GM19372 (cell line): ENCODE measurements around the gene GNPTAB.
"Not testable (repeated sequence)": the region's sequence is repeated elsewhere in the genome, so short reads cannot be mapped to it uniquely, and the experiment has no call there.

Experiments
- ATAC-seq: cut with Tn5 transposase; IDR thresholded peaks from one replicate; pipeline ENCODE4 v1.9.1; 2021; ENCODE audit warnings: mild to moderate bottlenecking, low read depth, moderate library complexity; ENCODE audit not compliant: unreplicated experiment

The GNPTAB gene

GRCh38 chr12:101740980-101741379, 89.8 kb downstream of the GNPTAB start:
- no peak for ATAC-seq

GRCh38 chr12:101740566-101740965, 90.2 kb downstream of the GNPTAB start:
- no peak for ATAC-seq

GRCh38 chr12:101738920-101739665, 91.7 kb downstream of the GNPTAB start, which contains the start of gene SYCP3:
Gene SYCP3 (minus strand): TSS chr12:101739462. CDS start chr12:101737935, 1,527 bp downstream.
- no peak for ATAC-seq

GRCh38 chr12:101737476-101737875, 93.3 kb downstream of the GNPTAB start:
- no peak for ATAC-seq

GRCh38 chr12:101734482-101734881, 96.3 kb downstream of the GNPTAB start:
- not testable (repeated sequence) for ATAC-seq

GRCh38 chr12:101733166-101733565, 97.6 kb downstream of the GNPTAB start:
- no peak for ATAC-seq

- ATAC-seq, result no peak
These were observed 98.4 kb downstream of the GNPTAB start for GRCh38 chr12:101732318-101732717.

GRCh38 chr12:101729842-101730241, 100.9 kb downstream of the GNPTAB start:
- ATAC-seq, result no peak

GRCh38 chr12:101727098-101727497, 103.7 kb downstream of the GNPTAB start:
- ATAC-seq, result no peak

GRCh38 chr12:101722392-101722791, 108.4 kb downstream of the GNPTAB start:
- ATAC-seq, result no peak

GRCh38 chr12:101720118-101720517, 110.6 kb downstream of the GNPTAB start:
- ATAC-seq, result no peak

- ATAC-seq, result no peak
These were observed 111.2 kb downstream of the GNPTAB start for GRCh38 chr12:101719566-101719965.

- no peak for ATAC-seq
These were observed 115.8 kb downstream of the GNPTAB start for GRCh38 chr12:101714877-101715444.

- ATAC-seq, result no peak
These were observed 116.8 kb downstream of the GNPTAB start for GRCh38 chr12:101713930-101714329.

GRCh38 chr12:101713059-101713682, 117.6 kb downstream of the GNPTAB start:
- no peak for ATAC-seq

GRCh38 chr12:101710288-101710687, 120.5 kb downstream of the GNPTAB start:
- no peak for ATAC-seq

GRCh38 chr12:101707131-101707782, 123.5 kb downstream of the GNPTAB start:
- no peak for ATAC-seq

- no peak for ATAC-seq
These were observed 124.4 kb downstream of the GNPTAB start for GRCh38 chr12:101706403-101706802.

- no peak for ATAC-seq
These were observed 127.3 kb downstream of the GNPTAB start for GRCh38 chr12:101703487-101703886.

- ATAC-seq, result no peak
These were observed 130.4 kb downstream of the GNPTAB start for GRCh38 chr12:101700299-101700820.

GRCh38 chr12:101698800-101699347, 131.9 kb downstream of the GNPTAB start:
- no peak for ATAC-seq
